PC-9 (cell line): ENCODE results near the gene ARIH2. TPM values are rescaled to one million over a fixed set of nuclear protein-coding genes. Genes with fewer than 3 reads are reported as not detected.

Experiments used
- Bru-seq: library from RNA; stranded (reverse); fragments of 400-500 nt; gene quantifications from one replicate; lab custom pipeline; 2021; lab: Mats Ljungman, UMichigan
- BruChase-seq, 2 experiments: library from RNA; stranded (reverse); fragments of 400-500 nt; gene quantifications; one replicate each; lab custom pipeline; 2021; lab: Mats Ljungman, UMichigan
- BruUV-seq: library from RNA; stranded (reverse); fragments of 400-500 nt; replicated peaks from 2 replicates; lab custom pipeline; 2021; lab: Mats Ljungman, UMichigan
- CTCF ChIA-PET: fragments of 300-600 bp; sonication (Branson Sonifier 250); formaldehyde crosslinking; loops from one replicate; lab custom pipeline; 2022; ENCODE audit warnings: antibody characterized with exemption; lab: Charles Lee
- POLR2A ChIA-PET: fragments of 300-600 bp; sonication (Branson Sonifier 250); formaldehyde crosslinking; loops from one replicate; lab custom pipeline; 2022; ENCODE audit warnings: antibody characterized with exemption; ENCODE audit not compliant: unreplicated experiment; lab: Charles Lee
- DNase-seq, 2 experiments: peaks; one replicate each; pipeline versions ENCODE4 v3.0.0 to v3.0.0-alpha.2; 2015 to 2022; ENCODE audit warnings: mixed read lengths in 1 of 2
- H2AFZ ChIP-seq: fragments of 200-600 bp; sonication (generic); 2 replicates; pipeline ENCODE4 v1.8.1; 2017; ENCODE audit warnings: antibody characterized with exemption
- H3F3A ChIP-seq: fragments of 200-600 bp; sonication (generic); 2 replicates; pipeline ENCODE4 v1.8.1; 2017; ENCODE audit warnings: antibody characterized with exemption, mild to moderate bottlenecking, low read depth; ENCODE audit not compliant: insufficient read depth
- H3K27ac ChIP-seq: fragments of 200-600 bp; sonication (generic); 2 replicates; pipeline ENCODE4 v1.6.1; 2016; ENCODE audit warnings: mixed run types
- H3K27me3 ChIP-seq: fragments of 200-600 bp; sonication (generic); 2 replicates; pipeline ENCODE4 v1.6.1; 2016; ENCODE audit warnings: low read depth, mixed run types; ENCODE audit not compliant: insufficient read depth
- H3K36me3 ChIP-seq: fragments of 200-600 bp; sonication (generic); 2 replicates; pipeline ENCODE4 v1.6.1; 2016; ENCODE audit warnings: low read depth, mixed run types
- H3K4me1 ChIP-seq: fragments of 200-600 bp; sonication (generic); replicated peaks from 2 replicates; pipeline ENCODE4 v1.6.1; 2016; ENCODE audit warnings: mixed run types; ENCODE audit not compliant: insufficient read depth
- H3K4me2 ChIP-seq: fragments of 200-600 bp; sonication (generic); 2 replicates; pipeline ENCODE4 v1.6.1; 2017; ENCODE audit warnings: mixed run types
- H3K4me3 ChIP-seq: fragments of 200-600 bp; sonication (generic); 2 replicates; pipeline ENCODE4 v1.6.1; 2016; ENCODE audit warnings: mixed run types
- H3K79me2 ChIP-seq: fragments of 200-600 bp; sonication (generic); 2 replicates; pipeline ENCODE4 v1.6.1; 2017; ENCODE audit warnings: low read depth, mixed run types
- H3K9me2 ChIP-seq: fragments of 200-600 bp; sonication (generic); 2 replicates; pipeline ENCODE4 v1.8.1; 2017; ENCODE audit warnings: mild to moderate bottlenecking; ENCODE audit not compliant: insufficient read depth
- H3K9me3 ChIP-seq: fragments of 200-600 bp; sonication (generic); 2 replicates; pipeline ENCODE4 v1.8.1; 2016; ENCODE audit warnings: low read depth; ENCODE audit not compliant: insufficient read depth
- H4K20me1 ChIP-seq: fragments of 200-600 bp; sonication (generic); 2 replicates; pipeline ENCODE4 v1.8.1; 2017; ENCODE audit not compliant: insufficient read depth
- CTCF ChIP-seq: fragments of 200-600 bp; sonication (generic); conservative IDR thresholded peaks from 2 replicates; pipeline ENCODE4 v1.6.1; 2017; ENCODE audit warnings: mixed run types, antibody characterized with exemption, mild to moderate bottlenecking, moderate library complexity
- EZH2 ChIP-seq: fragments of 200-600 bp; sonication (generic); IDR thresholded peaks from 2 replicates; pipeline ENCODE4 v1.8.0; 2017; ENCODE audit warnings: antibody characterized with exemption, low read depth
- intact Hi-C: fragments of 100-400 bp; cut with micrococcal nuclease; formaldehyde crosslinking; loops from one replicate; pipeline ENCODE4 v1.10.0; 2022; ENCODE audit not compliant: unreplicated experiment
- long read RNA-seq: library from polyadenylated mRNA; stranded (forward); transcript quantifications from one replicate; pipeline ENCODE4 v2.0.0, GENCODE V29; 2022
- total RNA-seq: library from RNA; stranded (reverse); gene quantifications from 2 replicates; pipeline ENCODE4 v1.2.3, GENCODE V29; 2021

Gene ARIH2
- total RNA-seq (86.1 and 96.8 TPM in 2 replicates), Bru-seq, nascent RNA (percentile 84 among the genes with signal in this experiment), BruChase-seq, experiment 1, labeled RNA remaining after a 2-hour chase (percentile 84 among the genes with signal in this experiment), BruChase-seq, experiment 2, labeled RNA remaining after a 6-hour chase (percentile 86 among the genes with signal in this experiment)
- long read RNA-seq, full-length matches to known transcripts, result 26 of 90 reads
- long read RNA-seq, partial matches to known transcripts, result 23 of 90 reads
- long read RNA-seq, other reads (novel, unspliced or antisense), result 41 of 90 reads

- Histone ChIP-seq H3F3A (peaks cover 21% of the 10 kb centered on the region), H4K20me1 (peaks cover 16% of the 10 kb centered on the region), H3K4me3 (peak within 1 kb of the TSS; percentile 62), H3K9me2 (no peaks in the 10 kb centered on the region), H3K4me2 (peak within 1 kb of the TSS; percentile 100), H3K27me3 (no peaks in the 10 kb centered on the region), H3K36me3 (peaks cover 5% of the 10 kb centered on the region; the same call in 1 of the 2 replicates), H3K9me3 (no peaks in the 10 kb centered on the region), H3K4me1 (peaks cover 13% of the 10 kb centered on the region), H3K79me2 (peaks cover 41% of the 10 kb centered on the region), H3K27ac (peak within 1 kb of the TSS; percentile 96), H2AFZ (peak within 1 kb of the TSS; percentile 97)
- CTCF ChIA-PET, result no interaction called here
- POLR2A ChIA-PET, result interaction anchor here (0.6 to 0.7 kb wide), 5 partner anchors 14 to 643 kb away, joined by 3 read pairs; partner anchors contain the start of gene SLC25A20
- BruUV-seq, result TSS peak; percentile 94
- intact Hi-C loops, result loop anchor here (10.0 kb wide), 1 partner anchor 414 kb away; the partner anchor contains the start of gene SHISA5
- TF ChIP-seq EZH2 (no peak), CTCF (no peak)
- peak; percentile 84 to 87 for DNase-seq
Observed at GRCh38 chr3:48918388-48919214, at the start of gene ARIH2. TSS of gene ARIH2 (plus strand) at chr3:48918842. CDS start at chr3:48927559, 8,717 bp downstream.

- Histone ChIP-seq H3K36me3 (no peaks in the 10 kb centered on the region), H3K27me3 (no peaks in the 10 kb centered on the region), H3K4me2 (no peak overlapping the region), H3K4me1 (no peaks in the 10 kb centered on the region), H3K27ac (no peak overlapping the region), H4K20me1 (no peaks in the 10 kb centered on the region), H3K79me2 (no peaks in the 10 kb centered on the region), H3K9me2 (no peaks in the 10 kb centered on the region), H3F3A (no peaks in the 10 kb centered on the region; the same call in 1 of the 2 replicates), H2AFZ (no peak overlapping the region), H3K9me3 (no peaks in the 10 kb centered on the region), H3K4me3 (no peak overlapping the region)
- intact Hi-C loops, result no loop called here
- CTCF ChIA-PET, result no interaction called here
- no peak for DNase-seq
- POLR2A ChIA-PET, result no interaction called here
- no TSS peak for BruUV-seq
- TF ChIP-seq CTCF, result no peak
- no peak for TF ChIP-seq EZH2
Observed at GRCh38 chr3:48877671-48878070, 41.0 kb upstream of the ARIH2 start.

GRCh38 chr3:48879307-48879993 lies 39.2 kb upstream of the ARIH2 start:
- Histone ChIP-seq H3K4me1 (no peaks in the 10 kb centered on the region), H2AFZ (no peak overlapping the region), H3K27me3 (no peaks in the 10 kb centered on the region), H3F3A (no peaks in the 10 kb centered on the region; the same call in 1 of the 2 replicates), H3K79me2 (no peaks in the 10 kb centered on the region), H3K9me3 (no peaks in the 10 kb centered on the region), H3K36me3 (no peaks in the 10 kb centered on the region), H3K27ac (no peak overlapping the region), H3K9me2 (no peaks in the 10 kb centered on the region), H3K4me2 (no peak overlapping the region), H4K20me1 (no peaks in the 10 kb centered on the region), H3K4me3 (no peak overlapping the region)
- intact Hi-C loops, result no loop called here
- TF ChIP-seq CTCF (no peak), EZH2 (no peak)
- BruUV-seq, result no TSS peak
- ChIA-PET POLR2A (interaction anchor here (0.7 kb wide), 1 partner anchor 10 kb away, joined by 38 read pairs; no protein-coding TSS in a partner anchor), CTCF (interaction anchor here (0.6 kb wide), 1 partner anchor 46 kb away, joined by 6 read pairs; no protein-coding TSS in a partner anchor)
- DNase-seq, result no peak
